Transverse colon (tissue), 4 donors: ENCODE results near the gene TNS3. TPM values are rescaled to one million over a fixed set of nuclear protein-coding genes. Genes with fewer than 3 reads are reported as not detected.

Experiments used
- DNase-seq: peaks from one replicate; pipeline ENCODE4 v3.0.0-alpha.2; 2019
- H3K27ac ChIP-seq, 4 donors: fragments of 200-600 bp; sonication (generic); 2 replicates each; pipeline ENCODE4 v1.5.1; 2016 to 2018; ENCODE audit warnings: inconsistent platforms in 4 of 4
- H3K27me3 ChIP-seq: fragments of 200-600 bp; sonication (generic); 2 replicates; pipeline ENCODE4 v1.5.1; 2017; ENCODE audit warnings: inconsistent platforms
- H3K36me3 ChIP-seq, 4 donors: fragments of 200-600 bp; sonication (generic); 2 replicates each; pipeline ENCODE4 v1.5.1; 2017 to 2019; ENCODE audit warnings: inconsistent platforms in 4 of 4
- H3K4me1 ChIP-seq, 4 donors: fragments of 200-600 bp; sonication (generic); 2 replicates each; pipeline ENCODE4 v1.5.1; 2017 to 2020; ENCODE audit warnings: inconsistent platforms in 4 of 4
- H3K4me3 ChIP-seq, 4 donors: fragments of 200-600 bp; sonication (generic); 1 replicate in 1 of 4; 2 replicates in 3 of 4; pipeline versions ENCODE4 v1.5.1 to v1.6.1; 2017 to 2019; ENCODE audit warnings: inconsistent platforms in 4 of 4
- H3K9me3 ChIP-seq, 2 donors: fragments of 200-600 bp; sonication (generic); 2 replicates each; pipeline ENCODE4 v1.5.1; 2017 to 2019; ENCODE audit warnings: inconsistent platforms in 2 of 2
- CTCF ChIP-seq, 5 experiments: fragments of 200-600 bp in 3 of 5; fragments of 450-650 bp in 2 of 5; sonication (generic) in 3 of 5; IDR thresholded peaks; 1 replicate in 2 of 5; 2 replicates in 3 of 5; pipeline ENCODE4 v1.5.1; 2016 to 2017; ENCODE audit warnings: antibody characterized with exemption in 5 of 5, inconsistent platforms in 3 of 5, mild to moderate bottlenecking in 2 of 5, moderate library complexity in 1 of 5
- EP300 ChIP-seq: sonication (generic); formaldehyde crosslinking; IDR thresholded peaks from one replicate; pipeline ENCODE4 v1.6.1; 2017; ENCODE audit warnings: antibody characterized with exemption, low read depth
- POLR2A ChIP-seq: fragments of 450-650 bp; IDR thresholded peaks from one replicate; pipeline ENCODE4 v1.6.1; 2016; ENCODE audit warnings: antibody characterized with exemption, mild to moderate bottlenecking, moderate library complexity
- POLR2AphosphoS5 ChIP-seq, 3 donors: sonication (generic); formaldehyde crosslinking; IDR thresholded peaks; one replicate each; pipeline ENCODE4 v1.6.1; 2016; ENCODE audit warnings: antibody characterized with exemption in 3 of 3
- WGBS, 2 donors: methylation state at CpG; one replicate each; pipeline ENCODE4 v1.1.5; 2018; ENCODE audit warnings: low coverage in 1 of 2; 5-methylcytosine and 5-hydroxymethylcytosine counted together
- in situ Hi-C, 4 donors: fragments of 200-750 bp; cut with MboI; loops; one replicate each; pipeline versions ENCODE4 v1.15.0 to v1.15.1; 2017; ENCODE audit warnings: low sequenced_read_pairs in 3 of 4, low pct_ligation_motif_present in 1 of 4, low pct_unique_long_range_greater_than_20kb in 1 of 4
- intact Hi-C: fragments of 100-400 bp; cut with DNase I; formaldehyde crosslinking; loops from one replicate; pipeline ENCODE4 v1.15.1; 2023; ENCODE audit warnings: low total_unique reads
- total RNA-seq, 4 donors: library from RNA; depleted of rRNA; stranded (reverse); fragments of >200 nt; gene quantifications; one replicate each; pipeline ENCODE4 v1.1.0, GENCODE V29; 2016

The TNS3 gene
- total RNA-seq, 4 donors from 2014 or later = 58.5 to 104 (median 72.7) TPM

DNA sequence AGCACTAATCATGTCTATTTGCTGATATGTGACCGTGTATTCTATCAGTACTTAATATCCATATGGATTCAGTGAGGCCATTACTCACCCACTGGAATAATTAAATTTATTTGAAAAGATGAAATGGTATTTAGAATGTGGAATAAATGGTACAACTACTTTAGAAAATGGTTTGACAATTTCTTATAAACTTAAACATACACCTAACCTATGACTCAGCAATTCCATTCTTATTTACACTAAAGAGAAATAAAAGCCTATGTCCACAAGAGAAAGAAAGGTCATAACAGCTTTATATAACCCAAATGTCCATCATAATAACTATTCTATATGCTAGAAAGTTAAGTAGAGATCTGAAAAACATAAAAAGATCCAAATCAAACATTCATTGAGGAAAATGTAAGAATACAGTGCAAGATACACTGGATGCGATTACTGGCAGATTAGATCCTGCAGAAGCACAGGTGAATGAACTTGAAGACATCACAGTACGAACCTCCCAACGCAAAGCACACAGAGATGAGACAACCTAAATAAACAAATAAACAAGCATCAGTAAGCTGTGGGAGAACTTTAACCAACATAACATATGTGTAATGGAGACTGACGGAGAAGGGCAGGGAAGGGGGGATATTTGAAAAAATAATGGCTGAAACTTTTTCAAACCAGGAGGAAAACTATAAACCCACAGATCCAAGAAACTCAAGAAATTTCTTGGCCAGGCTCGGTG is 51.9 kb downstream of the TNS3 start:
- Histone ChIP-seq H3K27me3 (no peaks in the 10 kb centered on the region), H3K4me1 (peaks cover 0 to 3% (median 0%) of the 10 kb centered on the region in 4 donors), H3K36me3 (peaks cover 0 to 9% (median 0%) of the 10 kb centered on the region in 4 donors), H3K27ac (no peak overlapping the region), H3K9me3 (no peaks in the 10 kb centered on the region), H3K4me3 (no peak overlapping the region)
- WGBS, 2 donors = 73 to 93% methylated on average over 5 to 6 of the region's 6 CpGs
- TF ChIP-seq EP300 = no peak
- no peak for DNase-seq
- intact Hi-C loops (no loop called here), in situ Hi-C loops (no loop called here)

DNA sequence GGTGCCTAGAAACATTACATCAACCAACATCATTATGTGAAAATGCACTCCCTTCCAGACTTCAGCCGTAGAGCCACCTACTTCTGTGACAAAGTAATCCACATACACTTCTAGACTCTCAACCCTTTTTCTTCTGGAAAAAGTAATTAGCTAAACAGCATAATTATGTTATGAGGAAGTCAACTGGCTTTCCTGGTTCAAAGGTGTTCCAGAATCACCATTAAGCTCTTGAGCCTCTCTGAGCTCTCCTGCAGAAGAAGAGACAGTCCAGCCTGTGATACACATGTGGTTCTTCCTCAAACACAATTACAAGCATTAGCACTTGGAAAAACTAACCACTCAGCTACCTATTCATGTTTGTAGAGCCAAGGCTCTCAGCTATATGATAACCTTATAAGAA is 52.5 kb downstream of the TNS3 start:
- H3K27me3 ChIP-seq = no peaks in the 10 kb centered on the region
- H3K4me1 ChIP-seq = peaks cover 0 to 3% (median 0%) of the 10 kb centered on the region in 4 donors
- in situ Hi-C loops (no loop called here), intact Hi-C loops (no loop called here)
- peaks cover 0 to 9% (median 0%) of the 10 kb centered on the region in 4 donors for H3K36me3 ChIP-seq
- no peak for TF ChIP-seq CTCF (IDR thresholded peaks at IDR 0.05)
- no peak for TF ChIP-seq POLR2AphosphoS5 (IDR thresholded peaks at IDR 0.05)
- TF ChIP-seq EP300 = no peak
- no peak for TF ChIP-seq POLR2A
- WGBS, 2 donors = 73% methylated on average over 1 of the region's 1 CpG; no CpG with 5 or more reads in 1 of the 2 donors
- H3K4me3 ChIP-seq = no peak overlapping the region
- no peaks in the 10 kb centered on the region for H3K9me3 ChIP-seq
- no peak for DNase-seq
- peak overlapping the region in 1 of 4 donors; percentile 15 for H3K27ac ChIP-seq

DNA sequence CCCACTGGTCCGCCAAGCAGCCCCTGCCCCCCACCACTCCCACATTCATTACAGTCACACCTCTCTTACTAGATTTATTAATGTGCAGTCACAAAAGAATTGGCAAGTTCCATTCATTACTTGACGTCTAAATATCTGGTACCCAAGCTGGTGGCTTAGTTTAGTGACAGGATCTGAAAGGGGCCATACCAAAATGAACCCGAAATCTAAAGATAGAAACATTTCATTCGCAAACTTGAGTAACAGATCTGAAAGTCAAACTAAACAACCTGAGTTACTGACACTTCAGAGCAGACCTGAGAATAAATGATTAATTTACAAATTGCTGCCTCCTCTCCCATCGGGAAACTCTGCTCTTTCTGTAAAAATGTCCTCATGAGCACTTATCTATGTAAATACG is 53.4 kb downstream of the TNS3 start:
- intact Hi-C loops (no loop called here), in situ Hi-C loops (no loop called here)
- peaks cover 0 to 9% (median 0%) of the 10 kb centered on the region in 4 donors for H3K36me3 ChIP-seq
- H3K27me3 ChIP-seq = no peaks in the 10 kb centered on the region
- H3K4me1 ChIP-seq = peaks cover 0 to 3% (median 0%) of the 10 kb centered on the region in 4 donors
- H3K4me3 ChIP-seq = no peak overlapping the region
- no peaks in the 10 kb centered on the region for H3K9me3 ChIP-seq
- TF ChIP-seq CTCF (IDR thresholded peaks at IDR 0.05) = no peak
- no peak for TF ChIP-seq POLR2AphosphoS5 (IDR thresholded peaks at IDR 0.05)
- no peak for TF ChIP-seq EP300
- no peak for TF ChIP-seq POLR2A
- no peak overlapping the region for H3K27ac ChIP-seq
- no peak for DNase-seq
- 83 to 86% methylated on average over 6 of the region's 6 CpGs for WGBS, 2 donors

- Histone ChIP-seq H3K36me3 (peaks cover 0 to 9% (median 0%) of the 10 kb centered on the region in 4 donors), H3K27ac (no peak overlapping the region), H3K4me3 (no peak overlapping the region), H3K9me3 (no peaks in the 10 kb centered on the region), H3K27me3 (no peaks in the 10 kb centered on the region), H3K4me1 (peaks cover 0 to 3% (median under 1%) of the 10 kb centered on the region in 4 donors)
- 92% methylated on average over 6 of the region's 6 CpGs; no CpG with 5 or more reads in 1 of the 2 donors for WGBS, 2 donors
- no peak for TF ChIP-seq CTCF (IDR thresholded peaks at IDR 0.05)
- DNase-seq = no peak
- intact Hi-C loops (no loop called here), in situ Hi-C loops (no loop called here)
Measured at GRCh38 chr7:47526466-47526865, 55.4 kb downstream of the TNS3 start.
